IPS-NIHi11 (cell line): ENCODE results near the gene LRCH2.
"Not testable (repeated sequence)": the region's sequence is repeated elsewhere in the genome, so short reads cannot be mapped to it uniquely, and the experiment has no call there.

Experiments used
- DNase-seq: peaks from one replicate; pipeline ENCODE4 v3.0.0; 2012; ENCODE audit warnings: mixed read lengths, low spot score

Gene LRCH2

GRCh38 chrX:115209547-115209946 is 24.3 kb downstream of the LRCH2 start:
- not testable (repeated sequence) for DNase-seq

DNA sequence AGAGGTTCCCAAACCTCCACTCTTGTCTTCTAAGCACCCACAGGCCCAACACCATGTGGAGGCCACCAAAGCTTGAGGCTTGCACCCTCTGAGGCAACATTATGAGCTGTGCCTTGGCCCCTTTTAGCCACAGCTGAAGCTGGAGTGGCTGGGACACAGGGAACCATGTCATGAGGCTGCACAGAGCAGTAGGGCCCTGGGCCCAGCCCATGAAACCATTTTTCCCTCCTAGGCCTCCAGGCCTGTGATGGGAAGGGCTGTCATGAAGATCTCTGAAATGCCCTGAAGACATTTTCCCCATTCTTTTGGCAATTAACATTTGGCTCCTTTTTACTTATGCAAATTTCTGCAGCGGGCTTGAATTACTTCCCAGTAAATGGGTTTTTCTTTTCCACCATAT is 29.9 kb downstream of the LRCH2 start:
- DNase-seq = no peak

- no peak for DNase-seq
Observed at GRCh38 chrX:115192244-115192700, 41.6 kb downstream of the LRCH2 start.

- no peak for DNase-seq
Observed at GRCh38 chrX:115191490-115192243, 42.2 kb downstream of the LRCH2 start.

DNA sequence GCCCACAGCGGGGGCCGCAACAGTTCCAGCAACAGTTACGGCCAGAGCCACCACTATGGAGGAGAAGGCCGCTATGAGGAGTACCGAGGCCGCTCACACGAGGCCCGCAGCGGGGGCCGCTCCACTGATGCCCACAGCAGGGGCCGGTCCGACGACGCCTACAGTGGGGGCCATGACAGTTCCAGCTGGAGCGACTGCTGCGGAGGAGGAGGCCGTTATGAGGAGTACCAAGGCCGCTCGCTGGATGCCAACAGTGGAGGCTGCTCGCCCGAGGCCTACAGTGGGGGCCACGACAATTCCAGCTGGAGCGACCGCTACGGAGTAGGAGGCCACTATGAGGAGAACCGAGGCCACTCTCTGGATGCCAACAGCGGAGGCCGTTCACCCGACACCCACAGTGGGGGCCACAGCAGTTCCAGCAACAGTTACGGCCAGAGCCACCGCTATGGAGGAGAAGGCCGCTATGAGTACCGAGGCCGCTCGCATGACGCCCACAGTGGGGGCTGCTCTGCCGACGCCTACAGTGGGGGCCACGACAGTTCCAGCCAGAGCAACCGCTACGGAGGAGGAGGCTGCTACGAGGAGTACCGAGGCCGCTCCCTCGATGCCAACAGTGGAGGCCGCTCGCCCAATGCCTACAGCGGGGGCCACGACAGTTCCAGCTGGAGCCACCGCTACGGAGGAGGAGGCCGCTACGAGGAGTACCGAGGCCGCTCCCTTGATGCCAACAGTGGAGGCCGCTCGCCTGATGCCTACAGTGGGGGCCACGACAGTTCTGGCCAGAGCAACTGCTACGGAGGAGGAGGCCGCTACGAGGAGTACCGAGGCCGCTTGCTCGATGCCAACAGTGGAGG is 43.0 kb downstream of the LRCH2 start:
- no peak for DNase-seq

DNA sequence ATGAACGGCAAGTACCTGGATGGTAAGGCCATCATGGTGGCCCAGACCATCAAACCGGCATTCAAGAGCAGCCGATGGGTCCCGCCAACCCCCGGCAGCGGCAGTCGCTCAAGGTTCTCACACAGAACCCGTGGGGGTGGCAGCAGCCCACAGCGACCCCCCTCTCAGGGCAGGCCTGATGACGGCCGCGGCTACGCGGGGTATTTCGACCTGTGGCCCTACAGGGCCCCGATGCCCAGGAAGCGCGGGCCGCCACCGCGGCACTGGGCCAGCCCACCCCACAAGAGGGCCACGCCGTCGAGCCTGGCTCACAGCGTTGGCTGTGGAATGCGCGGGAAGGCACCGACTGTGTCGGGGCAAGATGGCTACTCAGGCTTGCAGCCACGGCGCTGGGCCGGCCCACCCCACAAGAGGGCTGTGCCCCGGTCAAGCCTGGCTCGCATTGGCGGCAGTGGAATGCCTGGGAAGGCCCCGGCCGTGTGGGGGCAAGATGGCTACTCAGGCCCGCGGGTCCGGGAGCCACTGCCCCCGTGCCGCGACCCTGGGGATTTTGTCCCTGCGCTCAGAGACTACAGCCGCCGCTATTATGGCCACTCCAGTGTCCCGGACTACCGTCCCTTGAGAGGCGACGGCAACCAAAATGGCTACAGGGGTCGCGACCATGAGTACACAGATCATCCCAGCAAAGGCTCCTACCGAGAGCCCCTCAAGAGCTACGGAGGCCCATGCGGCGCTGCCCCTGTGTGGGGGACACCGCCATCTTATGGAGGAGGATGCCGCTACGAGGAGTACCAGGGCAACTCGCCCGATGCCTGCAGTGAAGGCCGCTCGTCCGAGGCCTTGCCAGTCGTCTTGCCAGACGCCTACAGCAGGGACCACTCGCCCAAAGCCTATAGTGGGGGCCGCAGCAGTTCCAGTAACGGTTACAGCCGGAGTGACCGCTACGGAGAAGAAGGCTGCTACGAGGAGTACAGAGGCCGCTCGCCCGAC is 44.0 kb downstream of the LRCH2 start:
- no peak for DNase-seq

- no peak for DNase-seq
Observed at GRCh38 chrX:115189110-115189509, 44.8 kb downstream of the LRCH2 start, which contains the start of gene RBMXL3. Gene RBMXL3 (plus strand): TSS chrX:115189410. CDS start chrX:115189442, 32 bp downstream.

DNA sequence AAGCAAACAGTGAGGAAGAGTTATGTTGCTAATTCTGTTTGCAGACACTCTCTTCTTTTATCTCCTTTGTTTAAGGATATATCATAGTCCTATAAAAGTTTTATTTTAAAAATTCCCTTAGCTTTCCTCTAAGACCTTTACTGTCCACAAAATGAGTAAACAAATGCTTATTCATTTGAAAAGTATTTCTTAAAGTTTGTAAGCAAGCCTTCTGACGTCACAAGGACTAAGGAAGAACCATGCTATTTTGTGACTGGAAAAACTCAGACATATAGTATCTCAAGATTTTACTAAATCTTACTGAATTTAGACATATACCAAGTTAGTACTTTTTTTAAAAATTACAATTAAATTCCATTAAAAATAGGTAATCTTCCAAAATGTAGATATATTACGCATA is 49.9 kb downstream of the LRCH2 start:
- DNase-seq = no peak

DNA sequence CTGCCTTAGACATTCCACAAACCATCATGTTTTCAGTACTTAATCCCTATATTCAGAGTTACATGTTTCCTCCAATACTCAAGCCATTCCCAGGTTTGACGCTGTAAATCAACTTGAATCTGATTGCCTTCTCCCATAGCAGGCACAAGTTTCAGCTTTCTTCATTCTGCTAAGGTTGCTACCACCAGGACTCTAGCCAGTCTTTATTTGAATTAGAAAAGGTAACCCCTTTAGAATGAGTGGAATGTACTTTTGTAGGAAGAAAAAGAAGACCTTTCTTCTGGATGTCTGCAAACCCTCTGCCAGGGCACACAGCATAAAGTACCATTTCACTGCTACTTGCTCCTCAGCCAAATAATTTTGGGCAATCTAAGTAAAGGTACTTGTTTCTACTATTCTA is 55.4 kb downstream of the LRCH2 start:
- no peak for DNase-seq

DNA sequence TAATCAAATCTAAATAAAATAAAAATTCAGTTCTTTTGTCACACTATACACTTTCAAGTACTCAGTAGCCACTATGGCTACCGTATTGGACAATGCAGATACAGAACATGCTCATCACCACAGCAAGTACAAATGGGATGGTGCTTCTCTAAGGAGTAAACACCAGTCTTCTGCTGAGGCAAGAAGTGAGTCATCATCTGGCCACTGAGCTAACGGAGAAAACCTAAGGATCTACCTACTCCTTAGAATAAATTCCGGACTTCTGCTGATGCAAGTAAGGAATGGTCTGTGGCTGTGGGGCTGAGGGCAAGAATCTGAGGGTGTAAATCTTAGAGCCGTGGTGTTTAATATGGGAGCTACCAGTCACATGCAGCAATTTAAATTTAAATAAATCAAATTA is 56.0 kb downstream of the LRCH2 start:
- DNase-seq = no peak

GRCh38 chrX:115174548-115174947 is 59.3 kb downstream of the LRCH2 start:
- no peak for DNase-seq

DNA sequence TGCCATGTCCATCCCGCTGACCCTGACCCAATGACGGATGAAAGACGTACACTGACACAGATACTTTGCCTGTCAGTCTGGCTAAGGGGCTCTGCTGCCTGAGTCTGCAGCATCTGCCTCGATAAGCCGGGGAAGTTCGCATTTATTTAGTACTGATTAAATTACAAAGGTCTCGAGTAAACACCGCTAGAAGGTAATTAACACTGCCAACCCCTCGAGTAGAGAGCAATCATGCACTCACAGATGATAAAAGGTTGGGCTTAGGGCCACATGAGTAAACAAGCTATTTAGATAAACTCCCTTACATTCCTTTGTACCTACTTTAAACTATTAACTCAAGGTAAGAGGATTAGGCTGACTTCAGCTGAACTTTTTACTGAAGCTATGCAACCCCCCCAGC is 60.7 kb downstream of the LRCH2 start:
- DNase-seq = no peak

DNA sequence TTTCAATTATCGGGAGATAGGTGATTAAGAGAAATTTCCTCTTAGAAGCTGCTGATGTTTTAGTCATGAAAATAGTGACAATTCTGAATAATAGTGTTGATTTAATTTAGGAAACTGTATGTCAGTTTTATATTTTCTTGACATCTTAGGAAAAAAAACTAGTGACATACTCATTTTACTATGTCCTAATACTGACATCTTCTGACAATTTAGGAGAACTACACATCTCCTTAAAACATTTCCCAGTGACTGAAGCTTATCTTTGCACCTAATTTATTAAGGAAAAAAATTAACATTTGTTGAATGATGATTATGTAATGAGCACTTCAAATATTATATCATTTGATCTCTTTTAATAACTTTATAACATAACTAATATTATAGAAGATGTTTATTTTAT is 86.7 kb downstream of the LRCH2 start:
- DNase-seq = no peak

- DNase-seq = no peak
Observed at GRCh38 chrX:115142057-115142456, 91.8 kb downstream of the LRCH2 start.

DNA sequence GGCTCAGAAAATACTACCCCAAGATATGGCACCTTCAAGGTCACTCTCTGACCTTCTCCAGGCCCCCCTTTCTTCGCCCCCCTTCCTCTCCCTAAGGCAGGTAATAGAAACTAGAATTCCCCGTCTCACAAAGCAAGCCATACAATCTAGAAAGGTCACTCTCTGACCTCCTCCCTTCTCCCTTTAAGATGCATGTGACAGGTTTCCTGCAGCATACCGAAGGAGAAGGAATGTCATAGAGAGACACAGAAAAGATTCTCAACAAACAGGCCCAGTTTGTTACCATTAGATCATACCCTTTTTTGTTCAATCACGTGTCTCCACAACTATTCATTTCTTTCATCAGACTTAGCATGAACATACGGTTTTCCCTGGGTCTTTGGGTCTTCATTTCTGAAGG is 95.9 kb downstream of the LRCH2 start:
- DNase-seq = peak; percentile 2

DNA sequence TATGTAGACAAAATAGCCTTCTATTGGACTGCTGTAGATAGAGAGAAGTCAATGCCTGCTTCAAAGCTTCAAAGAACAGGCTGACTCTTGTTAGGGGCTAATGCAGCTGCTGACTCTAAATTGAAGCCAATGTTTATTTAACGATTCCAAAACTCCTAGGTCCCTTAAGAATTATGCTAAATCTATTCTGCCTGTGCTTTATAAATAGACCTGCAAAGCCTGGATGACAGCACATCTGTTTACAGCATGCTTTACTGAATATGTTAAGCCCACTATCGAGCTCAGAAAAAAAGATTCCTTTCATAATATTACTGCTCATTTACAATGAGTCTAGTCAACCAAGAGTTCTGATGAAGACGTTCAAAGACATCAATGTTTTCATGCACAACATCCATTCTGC is 99.5 kb downstream of the LRCH2 start:
- no peak for DNase-seq

- DNase-seq = no peak
Observed at GRCh38 chrX:115112411-115112810, 121.5 kb downstream of the LRCH2 start.

DNA sequence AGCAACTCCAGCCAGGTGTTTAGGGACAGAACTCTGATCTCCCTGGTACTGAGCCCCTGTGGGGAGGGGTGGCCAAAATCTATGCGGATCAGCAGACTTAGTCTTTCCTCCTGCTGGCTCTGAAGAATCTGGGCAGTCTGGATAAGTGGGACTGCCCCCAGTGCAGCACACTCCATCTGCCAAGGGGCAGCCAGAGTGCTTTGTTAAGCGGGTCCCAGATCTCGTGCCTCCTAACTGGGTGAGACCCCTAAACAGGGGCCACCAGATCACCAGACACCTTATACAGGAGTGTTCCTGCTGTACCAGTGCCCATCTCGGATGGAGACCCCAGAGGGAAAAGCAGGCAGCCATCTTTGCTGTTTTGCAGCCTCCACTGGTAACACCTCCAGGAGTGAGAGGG is 135.0 kb downstream of the LRCH2 start:
- no peak for DNase-seq

DNA sequence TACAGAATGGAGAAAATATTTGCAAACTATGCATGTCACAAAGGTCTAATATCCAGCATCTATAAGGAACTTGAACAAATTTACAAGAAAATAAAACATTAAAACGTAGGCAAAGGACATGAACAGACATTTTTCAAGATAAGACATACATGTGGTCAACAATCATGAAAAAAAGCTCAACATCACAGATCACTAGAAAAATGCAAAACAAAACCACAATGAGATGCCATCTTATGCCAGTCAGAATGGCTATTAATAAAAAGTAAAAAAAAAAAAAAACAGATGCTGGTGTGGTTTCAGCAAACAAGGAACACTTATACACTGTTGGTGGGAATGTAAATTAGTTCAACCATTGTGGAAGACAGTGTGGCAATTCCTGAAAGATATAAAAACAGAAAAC is 140.7 kb downstream of the LRCH2 start:
- DNase-seq = no peak

DNA sequence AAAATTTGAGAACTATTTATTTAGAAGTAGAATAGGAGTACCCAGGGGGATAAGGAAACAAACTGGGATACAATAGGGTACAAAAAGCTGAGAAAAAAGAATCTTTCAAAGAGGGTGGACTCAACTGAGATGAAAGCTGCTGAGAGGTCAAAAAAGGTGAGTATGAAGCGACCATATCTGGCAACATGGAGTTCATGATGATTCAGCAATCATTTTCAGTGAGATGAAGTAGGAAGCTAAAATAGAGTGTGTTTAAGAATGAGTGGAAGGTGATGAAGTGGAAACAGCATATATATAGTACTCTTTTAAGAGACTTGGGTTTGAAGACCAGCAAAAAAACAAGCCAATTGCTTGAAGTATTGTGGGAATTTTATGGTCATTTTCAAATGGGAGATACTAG is 144.5 kb downstream of the LRCH2 start:
- no peak for DNase-seq

DNA sequence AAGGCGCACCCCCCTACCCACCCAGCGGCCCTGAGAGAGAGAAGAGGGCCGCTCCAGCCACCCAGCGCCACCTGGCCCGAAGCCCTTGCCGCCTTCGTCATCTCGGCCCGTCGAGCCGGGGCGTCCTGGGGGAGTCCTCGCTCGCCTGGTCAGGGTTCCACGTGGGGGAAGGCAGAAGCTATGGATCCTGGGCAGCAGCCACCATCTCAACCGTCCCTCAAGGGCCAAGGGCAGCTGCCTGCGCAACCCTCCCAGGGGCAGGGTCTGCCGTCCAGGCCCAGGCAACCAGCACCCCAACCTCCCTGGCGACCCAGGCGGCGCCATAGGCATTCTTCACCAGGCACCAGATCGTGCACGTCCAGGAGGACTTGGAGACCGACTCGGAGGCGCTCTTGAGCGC is 165.0 kb downstream of the LRCH2 start:
- no peak for DNase-seq

- no peak for DNase-seq
Observed at GRCh38 chrX:115067812-115068211, 166.1 kb downstream of the LRCH2 start.
